Ishikawa (cell line): Measurements from ENCODE around the gene KDM2B.

Source experiments
- CREB1 ChIP-seq: IDR thresholded peaks from 2 replicates; pipeline ENCODE4 v1.6.1; 2012; ENCODE audit warnings: low read depth
- EP300 ChIP-seq: IDR thresholded peaks from 2 replicates; pipeline ENCODE4 v1.6.1; 2012; ENCODE audit warnings: borderline replicate concordance
- RAD21 ChIP-seq: IDR thresholded peaks from 2 replicates; pipeline ENCODE4 v1.6.1; 2012; ENCODE audit warnings: low read depth
- REST ChIP-seq: IDR thresholded peaks from 2 replicates; pipeline ENCODE4 v1.6.1; 2012; ENCODE audit warnings: low read depth, mild to moderate bottlenecking
- TEAD4 ChIP-seq: IDR thresholded peaks from 2 replicates; pipeline ENCODE4 v1.6.1; 2012
- USF1 ChIP-seq: IDR thresholded peaks from 2 replicates; pipeline ENCODE4 v1.6.1; 2012

- no peak for TF ChIP-seq REST
- no peak for TF ChIP-seq EP300
- TF ChIP-seq TEAD4, result no peak
- no peak for TF ChIP-seq USF1
- no peak for TF ChIP-seq CREB1
- no peak for TF ChIP-seq RAD21
Observed at GRCh38 chr12:121505513-121505912, 75.3 kb downstream of the KDM2B start.
